NB4 (cell line): ENCODE data around the gene UTP11.

Experiments used
- MYC ChIP-seq: IDR thresholded peaks from 2 replicates; pipeline ENCODE4 v1.6.1; 2011; ENCODE audit warnings: low read depth, low read length
- POLR2A ChIP-seq: IDR thresholded peaks from 2 replicates; pipeline ENCODE4 v1.6.1; 2011; ENCODE audit warnings: mild to moderate bottlenecking; ENCODE audit not compliant: insufficient read length; ENCODE audit errors: extremely low read depth
- TF ChIP-seq, protein P1 (sequence below): IDR thresholded peaks from one replicate; pipeline ENCODE4 v1.5.1; 2012; ENCODE audit warnings: low read depth, low read length
- TF ChIP-seq, protein P2 (sequence below): IDR thresholded peaks from 2 replicates; pipeline ENCODE4 v1.6.1; 2011; ENCODE audit warnings: low read depth, low read length

DNA sequence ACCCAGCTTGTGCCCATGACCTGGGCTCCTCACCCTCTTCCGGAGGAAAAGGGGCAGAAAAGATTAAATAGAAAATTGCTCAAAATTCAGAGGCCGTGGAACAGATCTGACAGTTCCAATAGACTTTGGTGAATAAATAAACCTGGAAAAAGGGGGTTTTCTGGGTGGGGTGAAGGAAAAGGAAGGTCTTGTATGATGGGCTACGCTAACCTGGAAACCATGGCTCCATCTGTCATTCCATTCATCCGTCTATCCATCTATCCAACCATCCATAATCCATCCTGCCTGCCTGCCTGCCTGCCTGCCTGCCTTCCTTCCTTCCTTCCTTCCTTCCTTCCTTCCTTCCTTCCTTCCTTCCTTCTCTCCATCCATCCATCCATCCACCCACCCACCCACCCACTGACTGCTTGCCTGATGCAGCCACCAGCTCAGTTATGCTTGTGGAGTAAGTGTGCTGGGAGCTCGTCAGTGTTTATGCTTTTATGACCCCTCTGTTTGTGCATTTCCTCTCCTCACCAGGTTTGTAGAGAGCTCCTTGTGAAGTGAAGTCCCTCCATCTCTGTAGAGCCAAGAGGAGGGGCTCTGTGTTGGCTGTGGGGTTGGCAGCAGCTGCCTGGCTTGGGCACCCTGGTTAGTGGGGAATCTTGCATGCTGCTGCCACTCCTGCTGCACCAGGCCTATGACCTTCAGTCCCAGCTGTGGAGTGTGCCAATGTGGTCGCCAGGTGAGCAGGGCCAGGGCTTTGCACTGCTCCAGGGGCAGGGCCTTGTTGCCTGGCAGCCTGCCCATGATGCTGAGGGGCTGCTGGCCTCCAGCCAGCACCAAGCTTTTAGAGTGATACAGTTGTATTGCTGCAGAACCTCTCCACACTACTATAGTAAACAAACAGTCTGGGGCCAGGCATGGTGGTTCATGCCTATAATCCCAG lies 50.1 kb downstream of the UTP11 start:
- TF ChIP-seq, protein P1, sequence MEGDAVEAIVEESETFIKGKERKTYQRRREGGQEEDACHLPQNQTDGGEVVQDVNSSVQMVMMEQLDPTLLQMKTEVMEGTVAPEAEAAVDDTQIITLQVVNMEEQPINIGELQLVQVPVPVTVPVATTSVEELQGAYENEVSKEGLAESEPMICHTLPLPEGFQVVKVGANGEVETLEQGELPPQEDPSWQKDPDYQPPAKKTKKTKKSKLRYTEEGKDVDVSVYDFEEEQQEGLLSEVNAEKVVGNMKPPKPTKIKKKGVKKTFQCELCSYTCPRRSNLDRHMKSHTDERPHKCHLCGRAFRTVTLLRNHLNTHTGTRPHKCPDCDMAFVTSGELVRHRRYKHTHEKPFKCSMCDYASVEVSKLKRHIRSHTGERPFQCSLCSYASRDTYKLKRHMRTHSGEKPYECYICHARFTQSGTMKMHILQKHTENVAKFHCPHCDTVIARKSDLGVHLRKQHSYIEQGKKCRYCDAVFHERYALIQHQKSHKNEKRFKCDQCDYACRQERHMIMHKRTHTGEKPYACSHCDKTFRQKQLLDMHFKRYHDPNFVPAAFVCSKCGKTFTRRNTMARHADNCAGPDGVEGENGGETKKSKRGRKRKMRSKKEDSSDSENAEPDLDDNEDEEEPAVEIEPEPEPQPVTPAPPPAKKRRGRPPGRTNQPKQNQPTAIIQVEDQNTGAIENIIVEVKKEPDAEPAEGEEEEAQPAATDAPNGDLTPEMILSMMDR = no peak
- no peak for TF ChIP-seq POLR2A
- TF ChIP-seq, protein P2, sequence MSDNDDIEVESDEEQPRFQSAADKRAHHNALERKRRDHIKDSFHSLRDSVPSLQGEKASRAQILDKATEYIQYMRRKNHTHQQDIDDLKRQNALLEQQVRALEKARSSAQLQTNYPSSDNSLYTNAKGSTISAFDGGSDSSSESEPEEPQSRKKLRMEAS = no peak
- TF ChIP-seq MYC = no peak
